ENCODE results near the gene NFKBIL1.

The NFKBIL1 gene

DNA sequence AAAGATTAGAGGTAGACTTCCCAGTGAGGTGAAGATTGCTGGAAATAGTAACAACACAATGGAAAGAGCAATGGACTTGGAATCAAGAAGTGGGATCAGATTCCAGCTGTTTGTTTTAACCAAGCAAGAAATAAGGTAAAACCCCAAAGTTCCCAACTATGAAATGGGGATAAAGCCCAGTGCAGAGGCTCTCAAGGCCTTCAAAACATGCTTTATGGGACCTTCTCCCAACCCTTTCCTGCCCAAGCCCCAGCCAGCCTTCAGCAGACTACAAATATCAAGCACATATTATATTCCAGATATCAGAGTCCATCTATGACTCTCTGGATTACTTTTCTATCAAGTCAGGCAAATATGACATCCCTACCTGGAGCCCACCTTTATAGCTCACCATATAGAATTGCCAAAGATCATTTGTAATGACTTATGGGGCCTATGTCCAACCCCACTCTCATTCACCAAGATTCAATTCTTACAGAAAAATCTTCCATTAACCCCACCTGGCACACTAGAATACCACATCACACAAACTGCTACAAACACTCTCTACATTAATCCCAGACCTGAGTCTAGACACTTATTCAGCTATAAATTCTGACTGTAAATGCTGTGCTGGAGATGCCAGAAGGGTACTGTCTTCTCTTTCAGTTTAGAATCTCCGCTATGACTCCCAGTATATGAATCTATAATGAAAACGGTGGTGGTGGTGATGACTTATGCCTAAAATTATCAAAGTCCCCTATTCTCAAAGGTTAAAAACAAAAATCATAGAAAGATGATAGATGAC, 11.7 kb upstream of the NFKBIL1 start:
- no peak for DNase-seq

DNA sequence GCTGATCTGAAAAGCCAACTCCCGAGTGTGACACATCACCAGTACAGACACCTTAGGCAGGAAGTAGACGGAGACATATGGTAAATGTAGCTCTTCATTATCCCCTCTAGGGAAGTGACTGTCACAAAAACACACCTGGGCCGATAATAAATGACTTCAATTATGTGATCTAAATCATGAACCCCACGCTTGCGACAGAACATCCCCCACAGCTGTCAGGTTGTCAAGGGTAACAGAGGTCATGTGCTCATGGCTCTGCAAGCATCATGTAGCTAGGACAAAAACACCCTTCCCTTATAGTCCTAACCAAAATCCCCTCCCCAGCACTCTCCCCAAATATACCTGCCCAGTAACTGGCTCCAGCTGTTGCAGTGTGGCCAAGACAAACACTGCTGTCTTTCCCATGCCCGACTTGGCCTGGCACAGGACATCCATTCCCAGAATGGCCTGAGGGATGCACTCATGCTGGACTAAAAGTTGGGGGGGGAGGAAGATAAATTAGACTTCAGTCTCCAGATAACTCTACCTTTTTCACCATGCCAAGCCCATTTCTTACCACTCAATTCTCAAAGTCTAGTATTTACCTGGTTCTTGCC, 8.5 kb upstream of the NFKBIL1 start:
- DNase-seq: no peak

DNA sequence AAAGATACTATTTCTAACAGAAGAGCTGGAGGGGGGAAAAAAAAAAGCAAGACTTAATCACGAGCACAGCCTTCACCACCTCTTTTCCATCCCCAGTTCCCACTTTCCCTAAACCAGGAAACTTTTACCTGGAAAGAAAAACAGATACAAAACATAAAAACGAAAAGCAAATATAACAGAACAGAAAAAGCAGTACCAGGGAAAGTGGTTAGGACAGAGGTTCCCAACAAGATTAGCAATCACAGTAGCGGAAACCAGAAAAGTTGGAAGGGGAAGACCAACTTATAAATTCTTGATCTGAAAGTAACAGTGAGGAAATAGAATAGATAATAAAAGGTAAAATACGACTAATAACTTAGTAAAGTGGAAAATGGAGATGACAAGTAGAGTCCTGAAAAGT, 6.8 kb upstream of the NFKBIL1 start:
- DNase-seq: no peak

DNA sequence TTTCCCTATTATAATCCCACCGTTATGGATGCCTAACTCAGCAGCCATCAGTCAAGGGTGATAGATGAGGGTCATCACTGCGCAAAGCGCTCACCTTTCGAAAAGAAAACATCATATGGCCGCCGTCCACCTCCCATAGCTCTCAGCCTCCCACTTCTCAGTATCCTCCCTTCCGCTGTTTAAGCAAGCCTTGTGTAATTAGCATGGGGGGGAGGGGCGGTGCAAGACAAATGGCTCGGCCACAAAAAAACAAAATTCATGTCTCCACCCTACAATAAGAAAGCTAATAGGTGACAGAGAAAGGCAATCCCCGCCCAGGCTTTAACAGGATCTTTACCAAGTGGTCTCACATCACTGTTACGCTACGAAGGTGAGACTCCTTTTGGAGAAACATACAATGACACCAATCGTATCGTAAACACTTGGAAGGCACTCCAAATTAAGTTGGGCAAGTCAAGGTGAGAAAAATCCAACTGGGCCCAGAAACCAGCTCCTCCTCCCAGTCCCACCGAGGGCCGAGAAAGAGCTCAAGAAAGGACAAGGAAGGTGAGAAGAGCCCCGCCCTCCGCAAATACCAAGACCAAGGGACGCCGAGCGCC, 6.2 kb upstream of the NFKBIL1 start:
- DNase-seq: peak; percentile 57

DNA sequence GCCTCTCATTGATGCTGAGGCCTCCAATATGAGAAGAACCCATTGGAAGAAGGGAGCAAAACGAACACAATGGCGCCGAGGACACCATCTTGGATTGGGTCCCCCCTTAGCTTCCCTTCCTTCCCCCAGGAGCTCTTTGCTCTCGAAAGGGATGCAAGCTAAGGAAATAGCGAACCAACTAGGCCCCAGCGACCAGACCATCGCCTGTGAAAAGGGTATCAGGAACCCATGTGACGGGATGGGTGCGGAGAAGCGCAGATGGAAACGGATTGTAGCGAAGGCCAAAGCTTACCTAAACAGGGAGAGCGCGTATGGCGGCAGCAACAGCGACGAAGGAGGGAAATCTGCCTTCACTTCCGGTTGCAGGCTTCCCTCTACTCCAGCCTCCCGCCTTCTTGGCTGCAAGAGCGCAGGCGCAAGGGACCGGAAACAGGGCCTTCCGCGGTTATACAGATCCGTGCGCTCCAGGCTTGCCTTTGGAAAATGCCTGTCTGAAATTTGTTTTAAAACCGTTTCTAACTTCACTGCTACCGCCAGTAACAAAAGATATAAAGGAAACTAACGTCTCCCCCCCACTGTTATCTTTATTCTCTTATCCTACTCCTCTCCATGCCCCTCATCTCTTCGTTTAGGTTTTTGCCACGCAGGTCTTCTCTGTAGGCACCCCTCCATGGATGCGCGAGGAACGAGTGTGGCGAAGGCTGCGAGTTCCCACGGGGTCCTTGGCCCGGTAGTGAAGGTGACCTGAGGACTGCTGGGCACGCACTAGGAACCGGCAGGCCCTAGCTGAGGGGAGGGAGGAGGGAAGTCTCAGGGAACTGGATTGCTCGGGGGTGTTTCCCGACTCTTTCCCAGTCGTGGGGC, 5.5 kb upstream of the NFKBIL1 start, which contains the start of gene DDX39B:
TSS of gene DDX39B (minus strand) at position 346 of the 864 bp plus-strand sequence. CDS start 1,471 bp downstream, outside the sequence.
- peak; percentile 93 for DNase-seq

DNA sequence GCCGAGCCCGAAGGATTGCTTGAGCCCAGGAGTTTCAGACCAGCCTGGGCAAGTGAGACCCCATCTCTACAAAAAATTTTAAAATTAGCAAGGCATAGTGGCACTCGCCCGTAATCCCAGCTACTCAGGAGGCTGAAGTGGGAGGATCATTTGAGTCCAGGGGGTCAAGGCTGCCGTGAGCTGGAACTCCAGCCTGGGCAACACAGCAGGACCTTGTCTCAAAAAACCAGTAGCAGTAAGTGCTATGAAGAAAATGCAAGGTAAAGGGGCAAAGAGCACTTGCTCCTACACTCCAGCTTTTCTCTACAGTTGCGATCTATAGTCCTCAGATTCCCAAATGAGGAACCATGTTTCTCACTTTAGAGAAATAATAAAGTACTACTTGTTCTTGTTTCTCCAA, 3.8 kb upstream of the NFKBIL1 start:
- DNase-seq: no peak

DNA sequence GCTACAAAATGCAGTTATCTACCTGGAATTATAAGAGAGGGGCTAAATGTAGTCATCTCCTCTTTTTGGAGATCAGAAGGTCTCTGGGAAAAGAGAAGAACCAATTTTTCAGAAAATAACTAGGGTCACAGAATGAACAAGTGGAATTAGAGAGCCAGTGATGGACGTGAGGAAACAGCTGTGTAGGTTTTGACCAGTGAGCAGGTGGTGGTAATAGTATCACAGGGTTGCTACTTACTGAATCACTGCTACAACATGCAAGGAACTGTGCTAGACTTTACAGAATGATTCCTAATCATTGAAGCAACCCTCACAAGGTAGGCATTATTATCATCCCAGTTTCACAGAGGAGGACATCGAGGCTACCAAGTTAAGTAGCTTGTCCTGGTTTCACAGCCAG, 2.7 kb upstream of the NFKBIL1 start:
- no peak for DNase-seq

DNA sequence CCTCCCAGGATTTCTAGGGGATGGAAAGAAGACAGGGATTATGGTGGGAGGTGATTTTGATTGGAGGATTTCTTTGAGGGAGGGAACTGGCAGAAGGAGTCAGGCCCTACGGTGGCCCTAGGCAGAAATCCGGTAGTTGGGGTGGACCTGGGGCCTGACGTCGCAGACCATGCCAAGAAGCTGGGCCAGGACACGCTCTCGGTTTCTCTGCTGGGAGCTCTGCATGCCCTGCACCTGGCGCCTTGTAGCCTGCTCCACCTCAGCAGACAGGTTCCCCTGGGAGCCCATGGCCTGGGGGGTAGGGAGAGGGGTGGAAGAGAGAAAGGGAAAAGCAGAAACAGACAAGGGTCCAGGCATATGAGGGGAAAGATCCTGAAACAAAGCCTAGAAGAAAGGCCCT, 2.1 kb upstream of the NFKBIL1 start:
- no peak for DNase-seq

DNA sequence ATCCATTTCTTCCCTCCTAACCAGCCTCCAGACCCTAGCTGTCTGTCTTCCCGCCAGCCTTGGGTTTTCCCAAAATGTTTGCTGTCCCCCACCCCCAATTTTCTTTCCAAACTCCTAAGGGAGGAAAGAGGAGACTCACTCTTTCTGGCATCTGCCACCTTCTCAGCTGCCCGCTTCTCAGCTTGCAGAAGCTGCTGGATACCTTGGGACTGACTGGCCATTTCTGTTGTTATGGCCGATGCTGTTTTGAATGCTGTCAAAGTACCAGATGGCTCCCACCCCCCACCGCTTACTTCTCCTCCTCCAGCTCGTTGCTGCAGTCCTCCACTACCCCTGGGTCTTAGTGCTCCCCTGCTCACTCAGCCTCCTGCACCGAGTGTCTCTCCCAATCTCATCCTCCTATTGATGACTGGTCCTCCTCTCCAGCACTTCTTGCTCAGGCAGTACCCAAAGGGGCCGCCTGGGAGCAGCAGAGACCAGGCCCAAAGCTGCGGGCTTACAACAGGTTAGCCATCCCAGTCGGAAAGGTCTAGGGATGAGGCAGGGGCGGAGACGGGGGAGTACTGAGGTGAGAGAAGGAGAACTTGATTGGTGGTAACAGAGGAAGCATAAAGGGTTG, 960 bp upstream of the NFKBIL1 start, which contains the start of gene ATP6V1G2:
TSS of gene ATP6V1G2 (minus strand) at position 270 of the 619 bp plus-strand sequence. CDS start at position 221, 49 bp downstream.
- DNase-seq: peak; percentile 86

DNA sequence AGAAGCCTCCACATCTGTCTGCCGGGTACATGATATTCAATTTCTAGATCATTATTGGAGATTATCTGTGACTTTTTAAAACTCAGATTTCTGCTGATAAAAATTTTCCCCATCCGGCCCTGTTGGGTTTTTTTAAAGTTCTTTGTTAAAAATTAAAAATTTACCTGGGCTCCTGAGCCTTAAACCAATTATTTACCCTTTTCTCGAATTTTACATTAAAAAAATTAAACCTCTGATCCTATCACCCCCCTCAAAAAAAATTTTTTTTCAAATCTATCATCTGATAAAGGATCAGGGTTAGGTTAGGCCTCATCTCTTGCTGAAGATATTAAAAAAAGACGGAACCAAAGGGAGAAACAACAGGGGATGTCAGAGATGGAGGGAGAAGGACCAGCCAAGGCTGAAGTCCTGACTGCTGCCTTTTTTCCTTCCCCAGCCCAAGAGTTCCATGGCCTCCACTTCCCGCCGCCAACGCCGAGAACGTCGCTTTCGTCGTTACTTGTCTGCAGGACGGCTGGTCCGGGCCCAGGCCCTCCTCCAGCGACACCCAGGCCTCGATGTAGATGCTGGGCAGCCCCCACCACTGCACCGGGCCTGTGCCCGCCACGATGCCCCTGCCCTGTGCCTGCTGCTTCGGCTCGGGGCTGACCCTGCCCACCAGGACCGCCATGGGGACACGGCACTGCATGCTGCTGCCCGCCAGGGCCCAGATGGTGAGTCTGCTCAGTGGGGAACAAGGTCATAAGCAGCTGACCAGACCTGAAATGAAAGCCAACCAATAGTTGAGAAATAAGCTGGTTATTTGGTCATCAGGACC, 527 bp downstream of the NFKBIL1 start:
- DNase-seq: no peak

DNA sequence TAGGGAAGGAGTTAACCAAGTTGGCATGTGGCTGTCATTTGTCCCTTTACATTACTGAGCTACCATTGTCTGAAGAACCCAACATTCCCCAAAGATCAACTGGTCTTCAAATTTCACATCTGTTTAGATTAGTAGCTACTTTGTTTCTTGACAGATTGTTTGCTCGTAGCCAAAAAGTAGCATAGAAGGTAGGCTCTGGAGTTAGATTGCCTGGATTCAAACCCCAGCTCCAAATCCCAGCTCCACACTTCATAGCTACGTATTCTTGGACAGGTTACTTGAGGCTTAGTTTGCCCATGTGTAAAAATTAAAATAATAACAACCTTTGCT, 1.1 kb downstream of the NFKBIL1 start:
- no peak for DNase-seq

DNA sequence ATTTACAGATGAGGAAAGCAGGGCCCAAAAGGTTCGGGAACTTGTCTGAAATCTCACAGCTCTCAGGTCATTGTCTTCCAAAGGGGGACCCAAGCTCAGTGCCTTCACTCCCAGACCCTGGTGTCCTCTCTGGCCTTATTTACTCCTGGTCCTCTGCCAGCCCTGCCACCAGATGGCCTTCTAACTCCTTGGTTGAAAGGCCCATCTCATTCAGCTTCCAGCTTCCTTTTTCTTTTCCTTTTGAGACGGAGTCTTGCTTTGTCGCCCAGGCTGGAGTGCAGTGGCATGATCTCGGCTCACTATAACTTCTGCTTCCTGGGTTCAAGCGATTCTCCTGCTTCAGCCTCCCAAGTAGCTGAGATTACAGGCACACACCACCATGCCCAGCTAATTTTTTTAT, 4.0 kb downstream of the NFKBIL1 start:
- DNase-seq: peak; percentile 50

DNA sequence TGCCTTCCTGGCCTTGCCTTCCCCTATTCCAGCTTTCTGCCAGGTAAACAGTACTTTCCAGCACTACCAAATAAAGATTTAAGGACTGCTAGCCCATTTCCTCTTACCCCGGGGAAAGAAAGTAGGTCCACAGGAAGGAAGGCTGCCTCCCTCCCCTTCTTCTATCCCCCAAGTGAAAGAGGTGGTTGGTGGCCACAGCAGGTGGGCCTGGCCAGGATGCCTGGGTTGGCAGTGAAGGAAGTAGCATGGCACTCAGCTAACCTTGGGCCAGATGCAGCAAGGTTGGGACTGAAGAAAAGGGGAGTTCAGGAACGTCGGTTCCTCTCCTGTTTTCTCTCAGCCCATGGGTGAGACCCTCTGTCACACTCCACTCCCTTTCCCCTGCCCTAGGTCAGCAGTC, 8.9 kb downstream of the NFKBIL1 start:
- DNase-seq: no peak

DNA sequence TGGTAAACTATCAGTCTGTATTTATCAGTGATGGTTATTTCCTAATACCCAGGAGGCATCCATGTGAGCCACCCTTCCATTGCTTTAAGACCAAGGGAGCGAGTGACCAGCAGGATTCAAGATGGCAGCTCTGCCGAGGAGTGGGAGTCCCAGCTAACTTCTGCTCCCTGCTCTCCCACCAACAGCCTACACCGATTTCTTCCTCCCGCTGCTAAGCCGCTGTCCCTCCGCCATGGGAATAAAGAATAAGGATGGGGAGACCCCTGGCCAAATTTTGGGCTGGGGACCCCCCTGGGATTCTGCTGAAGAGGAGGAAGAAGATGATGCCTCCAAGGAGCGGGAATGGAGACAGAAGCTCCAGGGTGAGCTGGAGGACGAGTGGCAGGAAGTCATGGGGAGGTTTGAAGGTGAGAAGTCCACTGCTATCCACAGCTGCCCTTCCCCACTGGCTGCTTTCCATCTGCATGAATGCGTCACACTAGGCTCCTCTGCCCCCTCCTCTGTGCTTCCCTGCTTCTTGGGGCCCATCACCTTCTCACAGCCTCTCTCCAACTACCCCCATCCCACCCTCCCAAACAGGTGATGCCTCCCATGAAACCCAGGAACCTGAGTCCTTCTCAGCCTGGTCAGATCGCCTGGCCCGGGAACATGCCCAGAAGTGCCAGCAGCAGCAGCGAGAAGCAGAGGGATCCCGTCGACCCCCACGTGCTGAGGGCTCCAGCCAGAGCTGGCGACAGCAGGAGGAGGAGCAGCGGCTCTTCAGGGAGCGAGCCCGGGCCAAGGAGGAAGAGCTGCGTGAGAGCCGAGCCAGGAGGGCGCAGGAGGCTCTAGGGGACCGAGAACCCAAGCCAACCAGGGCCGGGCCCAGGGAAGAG, 10.3 kb downstream of the NFKBIL1 start:
- no peak for DNase-seq

DNA sequence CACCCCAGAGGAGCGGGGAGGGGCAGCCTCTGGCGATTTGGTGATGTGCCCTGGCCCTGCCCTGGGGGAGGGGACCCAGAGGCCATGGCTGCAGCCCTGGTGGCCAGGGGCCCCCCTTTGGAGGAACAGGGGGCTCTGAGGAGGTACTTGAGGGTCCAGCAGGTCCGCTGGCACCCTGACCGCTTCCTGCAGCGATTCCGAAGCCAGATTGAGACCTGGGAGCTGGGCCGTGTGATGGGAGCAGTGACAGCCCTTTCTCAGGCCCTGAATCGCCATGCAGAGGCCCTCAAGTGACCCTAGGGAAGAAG, 10.9 kb downstream of the NFKBIL1 start:
- DNase-seq: no peak

DNA sequence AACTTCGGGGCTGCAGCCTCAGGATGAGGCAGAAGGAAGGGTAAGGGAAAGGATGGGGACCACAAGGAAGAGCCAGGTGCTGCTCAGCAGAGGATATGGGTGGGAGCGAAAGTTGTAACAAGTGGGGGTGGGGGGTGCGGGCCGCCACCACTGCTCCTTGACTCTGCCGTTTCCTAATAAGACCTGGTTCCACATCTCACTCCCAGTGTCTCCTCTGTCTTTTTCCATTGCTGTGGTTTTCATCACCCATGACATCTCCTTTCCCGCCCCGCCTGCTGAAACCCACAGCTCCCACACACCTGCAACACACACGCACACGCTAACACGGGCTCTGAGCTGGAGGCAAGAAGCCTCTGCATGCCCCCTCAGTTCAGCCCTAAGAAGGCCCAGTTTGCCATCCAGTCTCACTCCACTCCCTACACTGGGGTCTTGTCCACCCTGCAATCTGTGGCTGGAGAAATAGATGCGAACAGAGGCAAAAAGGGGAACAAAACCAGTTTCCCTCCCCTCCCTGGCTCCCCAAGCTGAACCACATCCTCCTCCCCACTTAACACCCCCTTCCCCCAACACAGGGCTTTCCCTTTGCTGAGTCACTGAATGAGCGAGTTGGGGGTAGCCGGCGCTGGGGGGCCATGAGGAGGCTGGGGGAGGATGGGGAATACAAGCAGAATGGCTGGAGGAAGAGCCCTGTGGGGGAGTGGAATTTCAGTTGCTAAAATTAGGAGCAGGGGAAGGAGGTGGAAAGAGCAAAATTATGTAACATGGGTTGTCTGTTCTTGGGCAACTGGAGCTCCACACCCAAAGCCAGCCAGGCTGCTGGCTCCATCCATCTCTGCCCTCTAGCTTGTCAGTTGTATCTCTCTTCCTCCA, 11.5 kb downstream of the NFKBIL1 start:
- peak; percentile 76 for DNase-seq

DNA sequence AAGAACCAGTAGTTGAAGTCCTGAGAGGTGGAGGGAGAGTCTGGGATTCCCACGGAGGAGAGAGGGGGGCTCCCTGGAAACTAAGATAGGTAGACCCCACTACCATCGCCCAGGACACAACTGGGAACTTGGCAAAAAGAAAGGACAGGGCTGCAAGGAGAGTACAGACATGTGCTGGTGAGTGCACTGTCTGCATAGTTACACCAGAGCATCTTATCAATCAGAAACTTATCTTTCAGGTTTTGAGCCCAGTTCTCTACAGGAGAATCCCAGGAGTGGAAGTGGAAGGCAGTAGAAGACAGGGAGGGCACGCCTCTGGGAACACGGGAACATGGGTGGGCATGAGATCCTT, 12.2 kb downstream of the NFKBIL1 start:
- DNase-seq: no peak

DNA sequence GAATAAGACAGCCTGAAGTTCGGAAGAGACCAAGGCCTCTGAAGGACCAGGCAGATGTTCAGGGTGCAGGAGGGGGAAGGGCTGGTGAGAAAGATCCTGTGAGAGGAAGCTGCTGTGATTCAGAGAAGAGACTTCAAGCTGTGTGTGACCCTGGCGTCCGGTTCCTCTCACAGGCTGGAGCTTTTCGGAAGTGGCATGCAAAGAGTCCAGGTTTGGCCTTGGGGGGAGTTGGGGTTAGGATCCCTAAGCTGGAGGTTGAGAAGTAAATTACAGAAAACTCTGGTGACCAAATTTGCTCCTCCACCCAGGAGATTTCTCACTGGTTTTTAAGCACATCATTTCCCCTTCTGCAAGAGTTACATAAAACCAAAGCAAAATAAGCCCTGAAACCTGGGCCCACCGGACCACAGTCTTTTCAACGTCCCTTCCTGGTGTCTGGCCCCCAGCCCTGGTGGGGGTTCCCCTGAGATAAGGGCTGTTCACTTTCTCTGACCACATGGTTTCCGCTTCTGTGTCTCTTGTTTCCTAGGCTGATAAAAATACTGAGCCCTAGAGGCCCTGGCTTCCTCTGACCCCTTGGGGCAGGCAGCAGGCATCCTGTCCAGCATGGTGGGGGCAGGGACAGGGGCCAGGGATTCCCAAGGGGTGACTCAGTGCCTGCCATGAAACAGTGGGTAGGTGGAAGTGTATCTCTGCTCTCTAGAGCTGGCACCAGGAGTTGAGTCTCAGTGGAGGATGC, 12.7 kb downstream of the NFKBIL1 start:
- DNase-seq: peak; percentile 71

DNA sequence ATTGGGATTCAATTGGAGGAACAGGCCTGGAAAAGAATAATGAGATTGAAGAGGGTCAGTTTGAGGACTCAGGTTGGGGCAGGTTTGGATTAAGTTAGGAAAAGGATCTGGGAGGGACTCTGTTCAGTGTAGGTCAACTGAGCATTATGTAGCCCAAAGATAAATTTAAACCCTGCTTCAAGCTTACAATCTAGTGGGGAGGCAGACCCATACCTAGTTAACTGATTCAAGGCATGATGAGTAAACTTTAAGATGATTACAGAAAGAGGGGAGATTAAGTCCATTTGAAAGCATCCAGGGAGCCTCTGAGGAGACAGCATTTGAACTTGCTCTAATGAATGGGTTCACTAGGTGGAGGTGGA, 13.3 kb downstream of the NFKBIL1 start:
- no peak for DNase-seq

Data from NK-92 treated with Interleukin-12 subunit alpha and Interleukin-12 subunit beta, amount 100 ng/mL, for 24 hours (cell line).